NCI-H2107 treated with DMSO at 0.1 percent for 48 hours (cell line): Measurements from ENCODE around the gene HINT3.
"Not testable (repeated sequence)": the region's sequence is repeated elsewhere in the genome, so short reads cannot be mapped to it uniquely, and the experiment has no call there.

Experiments used
- DNase-seq: peaks from one replicate; lab custom pipeline; 2025; ENCODE audit not compliant: unreplicated experiment; lab: John Stamatoyannopoulos, UW

The HINT3 gene

DNA sequence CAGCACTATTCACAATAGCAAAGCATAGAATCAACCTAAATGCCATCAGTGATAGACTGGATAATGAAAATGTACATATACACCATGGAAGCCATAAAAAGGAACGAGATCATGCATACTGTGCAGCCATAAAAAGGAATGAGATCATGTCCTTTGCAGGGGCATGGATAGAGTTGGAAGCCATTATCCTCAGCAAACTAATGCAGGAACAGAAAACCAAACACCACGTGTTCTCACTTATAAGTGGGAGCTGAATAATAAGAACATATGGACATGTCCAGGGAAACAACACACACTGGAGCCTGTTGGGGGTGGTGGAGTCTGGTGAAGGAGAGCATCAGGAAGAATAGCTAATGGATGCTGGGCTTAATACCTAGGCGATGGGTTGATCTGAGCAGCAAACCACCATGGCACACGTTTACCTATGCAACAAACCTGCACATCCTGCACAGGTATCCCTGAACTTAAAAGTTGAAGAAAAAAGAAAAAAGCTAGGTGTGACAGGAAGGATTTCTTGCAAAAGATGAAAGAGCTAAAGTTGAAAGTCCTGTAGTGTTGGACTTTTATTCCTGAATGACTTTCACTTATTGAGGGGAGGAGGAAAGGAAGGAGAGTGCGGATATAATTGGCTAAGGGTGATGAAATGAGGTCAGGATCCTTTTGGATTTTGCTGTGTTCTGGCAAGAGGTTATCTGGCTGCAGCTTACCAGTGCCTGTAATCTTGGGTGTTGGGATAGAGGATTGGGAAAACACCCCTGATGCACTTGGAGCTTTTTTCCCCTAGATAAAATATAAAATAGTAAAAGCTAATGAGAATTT lies 38.3 kb downstream of the HINT3 start:
- no peak for DNase-seq

DNA sequence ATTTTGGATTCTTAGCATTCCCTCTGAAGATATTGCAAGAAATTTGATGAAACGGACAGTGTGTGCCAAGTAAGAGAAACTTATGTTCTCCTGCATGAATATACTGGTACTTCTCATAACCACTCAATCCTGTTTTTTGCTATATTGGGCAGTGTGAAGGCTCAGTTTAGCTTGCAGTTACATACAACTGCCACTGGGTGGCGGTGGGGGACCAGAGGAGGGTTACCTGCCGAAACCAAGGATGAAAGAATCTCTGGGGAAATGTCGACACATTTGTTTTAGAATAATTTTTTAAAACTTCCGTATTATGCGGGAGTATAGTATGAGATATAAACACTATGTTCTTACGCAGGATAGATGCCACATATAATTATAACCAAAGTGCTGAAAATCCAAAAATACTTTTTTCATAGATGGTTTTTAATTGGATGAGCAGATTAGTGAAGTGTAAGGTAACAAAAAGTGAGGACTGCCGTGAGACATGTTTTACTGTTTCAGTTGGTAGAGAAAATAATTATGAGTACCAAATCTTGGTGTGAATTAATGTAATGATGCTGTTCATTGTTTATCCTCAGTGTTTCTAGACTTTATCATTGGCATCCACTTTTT lies 39.5 kb downstream of the HINT3 start:
- DNase-seq = peak; percentile 59

DNA sequence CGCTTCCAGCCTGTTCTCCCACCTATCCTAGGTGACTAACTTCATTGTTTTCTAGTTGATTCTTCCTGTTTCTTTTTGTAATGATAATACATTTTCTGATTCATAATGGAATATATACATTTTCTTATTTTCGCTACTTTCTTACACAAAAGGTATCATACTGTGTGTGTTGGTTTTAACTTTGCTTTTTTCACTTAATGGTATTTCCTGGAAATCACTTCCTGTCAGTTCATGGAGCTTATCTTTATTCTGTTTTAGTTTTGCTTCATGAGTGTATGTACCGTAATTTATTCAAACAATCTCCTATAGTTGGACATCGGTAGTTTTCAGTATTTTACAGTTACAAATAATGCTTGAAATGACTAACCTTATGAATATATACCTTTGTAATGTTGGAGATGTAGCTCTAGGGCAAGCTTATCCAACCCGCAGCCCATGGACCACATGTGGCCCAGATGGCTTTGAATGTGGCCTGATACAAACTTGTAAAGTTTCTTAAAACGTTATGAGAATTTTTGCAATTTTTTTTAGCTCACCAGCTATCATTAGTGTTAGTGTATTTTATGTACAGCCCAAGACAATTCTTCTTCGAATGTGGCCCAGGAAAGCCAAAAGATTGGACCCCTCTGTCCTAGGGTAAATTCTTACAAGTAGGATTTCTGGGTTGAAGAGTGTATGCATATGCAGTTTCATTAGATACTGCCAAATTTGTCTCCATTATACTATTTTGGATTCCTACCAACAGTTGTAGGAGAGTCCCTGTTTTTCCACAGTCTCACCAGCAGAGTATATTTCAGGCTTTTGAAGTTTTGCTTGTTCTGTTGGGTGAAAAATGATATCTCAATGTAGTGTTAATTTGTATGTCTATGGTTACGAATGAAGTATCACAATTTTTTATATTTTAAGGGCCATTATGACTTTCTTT lies 46.4 kb downstream of the HINT3 start:
- DNase-seq = no peak

DNA sequence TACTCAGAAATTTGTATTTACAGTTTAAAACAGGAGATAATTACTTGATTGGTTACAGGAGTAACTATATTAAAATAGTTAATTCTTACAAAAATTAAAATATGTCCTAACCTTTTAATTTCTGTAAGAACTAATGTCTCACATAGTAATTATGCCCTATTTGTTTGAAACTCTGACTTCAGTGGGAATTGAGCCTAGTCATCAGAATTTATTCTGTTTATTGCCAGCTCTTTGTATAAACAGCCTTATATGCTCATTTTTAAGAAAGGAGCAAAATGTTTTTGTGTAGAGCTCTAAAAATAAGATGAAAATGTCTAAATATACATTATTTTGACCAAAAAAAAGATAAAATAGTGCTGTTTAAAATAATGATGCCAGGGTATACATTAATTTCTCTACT lies 51.2 kb downstream of the HINT3 start:
- DNase-seq = no peak

DNA sequence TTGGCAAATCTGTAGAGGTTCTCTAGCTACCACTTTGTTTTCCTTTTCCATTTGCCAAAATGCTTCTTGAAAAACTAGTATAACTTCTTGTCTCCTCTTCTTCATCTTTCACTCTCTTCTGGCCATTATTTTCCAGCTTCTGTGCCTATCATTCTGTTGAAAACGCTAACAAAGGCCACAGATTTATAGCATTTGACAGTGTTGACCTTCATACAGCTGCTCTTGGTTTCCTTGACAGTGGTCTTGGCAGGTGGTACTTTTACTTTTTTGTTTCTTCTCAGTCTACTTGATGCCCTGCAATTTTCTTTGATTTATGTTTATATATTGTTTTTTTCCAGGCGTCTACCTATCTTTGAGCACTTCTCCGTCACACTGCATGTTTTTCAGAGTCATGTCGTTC lies 53.5 kb downstream of the HINT3 start:
- DNase-seq = no peak

DNA sequence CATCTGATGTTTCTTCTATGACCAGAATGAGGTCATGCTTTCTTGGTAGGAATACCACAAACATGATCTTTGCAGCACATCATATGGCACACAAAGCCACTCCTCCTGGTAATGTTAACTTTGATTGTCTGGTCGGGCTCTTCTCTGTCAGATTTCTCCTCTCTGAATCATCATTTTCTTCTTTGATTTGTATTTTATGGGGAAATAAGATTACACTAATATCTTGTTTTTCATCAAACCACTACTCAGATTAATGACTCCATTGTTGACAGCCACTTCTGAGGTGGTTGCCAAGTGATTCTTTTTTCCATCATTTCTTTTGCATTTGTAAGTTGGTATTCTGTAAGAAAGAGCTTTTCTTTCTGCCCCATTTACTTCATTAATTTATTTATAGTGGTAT lies 59.3 kb downstream of the HINT3 start:
- DNase-seq = no peak

DNA sequence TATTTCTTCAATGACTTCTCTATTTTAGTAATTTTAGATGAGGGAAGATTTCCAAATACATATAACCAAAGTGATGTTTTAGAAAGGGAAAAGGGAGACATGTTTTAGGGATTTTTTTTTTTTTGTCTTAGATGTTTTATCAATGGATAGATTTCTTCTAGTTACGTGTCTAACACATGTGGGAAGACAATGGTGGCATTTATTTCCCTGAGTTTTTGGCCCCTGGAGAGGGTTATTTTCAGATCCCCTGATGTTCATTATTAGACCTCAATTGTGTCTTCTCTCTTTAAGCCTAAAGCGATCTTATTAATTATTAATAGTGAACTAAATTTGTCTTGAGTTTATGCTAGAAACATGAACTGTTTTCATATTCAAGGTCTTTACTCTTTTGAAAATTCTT lies 60.0 kb downstream of the HINT3 start:
- no peak for DNase-seq

DNA sequence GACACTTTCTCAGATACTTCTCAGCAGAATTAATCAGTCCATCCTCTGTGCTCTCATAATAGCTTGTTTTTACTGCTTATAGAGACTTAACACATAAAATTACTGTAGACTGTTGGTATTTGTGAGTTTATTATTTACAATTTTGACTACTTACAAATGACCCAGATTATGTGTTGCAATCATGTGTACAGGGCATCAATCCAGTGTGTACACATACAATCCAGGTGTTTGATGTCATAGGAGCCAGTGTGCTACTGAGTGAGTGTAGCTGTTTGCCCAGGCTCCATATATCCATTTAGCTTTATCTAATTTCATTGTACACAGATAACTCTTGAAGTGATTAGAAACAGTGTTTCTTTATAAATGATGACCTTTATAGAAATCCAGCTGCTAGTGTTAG lies 61.1 kb downstream of the HINT3 start:
- DNase-seq = no peak

DNA sequence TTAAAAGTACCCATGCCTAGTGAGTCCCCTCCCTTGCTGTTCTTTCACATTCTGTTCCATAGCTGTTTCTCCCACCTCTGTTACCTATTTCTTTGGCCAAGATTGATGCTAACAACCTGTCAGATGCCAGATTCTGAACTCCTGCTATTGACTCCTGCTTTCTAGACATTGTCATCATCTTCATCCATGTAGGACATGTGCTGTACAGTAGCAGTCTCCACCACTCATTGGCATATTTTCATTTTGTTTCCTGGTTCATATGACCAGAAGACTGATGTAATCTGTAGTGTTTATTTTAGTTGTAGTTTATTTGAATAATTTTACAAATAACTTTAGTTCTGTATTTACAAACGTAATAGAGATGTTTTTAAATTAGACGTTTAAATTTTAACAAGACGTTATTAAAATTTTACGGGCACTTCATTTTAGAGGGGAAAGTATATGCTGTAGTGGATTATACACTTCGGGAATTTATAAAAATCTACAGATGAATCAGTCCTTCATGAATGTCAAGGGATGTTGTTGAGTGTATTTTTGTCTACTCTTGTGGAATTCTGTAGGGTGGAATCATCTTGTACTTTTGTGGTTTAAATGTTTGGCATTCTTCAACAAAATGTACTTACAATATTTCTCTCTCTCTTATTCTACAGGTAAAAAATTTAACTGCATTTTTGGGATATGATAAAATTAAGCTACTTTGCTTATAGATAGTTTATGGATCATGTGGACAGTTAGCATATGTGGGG lies 63.9 kb downstream of the HINT3 start:
- no peak for DNase-seq

DNA sequence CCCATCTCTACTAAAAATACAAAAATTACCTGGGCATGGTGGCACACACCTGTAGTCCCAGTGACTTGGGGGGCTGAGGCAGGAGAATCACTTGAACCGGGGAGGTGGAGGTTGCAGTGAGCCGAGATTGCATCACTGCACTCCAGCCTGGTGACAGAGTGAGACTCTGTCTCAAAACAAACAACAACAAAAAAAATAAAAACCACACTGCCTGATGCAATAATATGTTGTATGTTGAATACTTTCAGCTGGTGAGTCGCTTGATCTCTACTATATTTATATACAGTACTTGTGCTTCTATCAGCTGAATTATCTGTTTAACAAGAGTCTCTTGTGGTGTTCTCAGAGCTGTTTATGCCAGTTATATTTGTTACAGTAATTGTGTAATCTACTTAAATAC lies 66.9 kb downstream of the HINT3 start:
- not testable (repeated sequence) for DNase-seq

DNA sequence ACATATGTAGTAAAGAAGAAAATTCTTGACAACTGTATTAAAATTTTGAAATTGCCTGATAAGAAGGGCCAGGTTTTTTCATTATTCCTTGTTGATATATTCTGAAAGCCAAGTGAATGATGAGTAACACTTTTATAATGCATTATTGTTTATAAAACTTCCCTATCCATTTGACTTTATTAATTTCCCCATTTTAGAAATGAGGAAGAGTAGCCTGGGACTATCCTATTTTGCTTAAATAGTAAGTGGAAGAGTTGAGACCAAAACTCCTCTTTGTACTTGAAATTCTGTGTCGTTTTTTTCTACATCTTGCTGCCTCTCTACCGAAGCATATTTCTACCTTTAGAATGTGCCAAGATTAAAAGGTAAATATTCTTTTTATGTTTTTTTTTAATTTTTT lies 69.4 kb downstream of the HINT3 start:
- DNase-seq = no peak

DNA sequence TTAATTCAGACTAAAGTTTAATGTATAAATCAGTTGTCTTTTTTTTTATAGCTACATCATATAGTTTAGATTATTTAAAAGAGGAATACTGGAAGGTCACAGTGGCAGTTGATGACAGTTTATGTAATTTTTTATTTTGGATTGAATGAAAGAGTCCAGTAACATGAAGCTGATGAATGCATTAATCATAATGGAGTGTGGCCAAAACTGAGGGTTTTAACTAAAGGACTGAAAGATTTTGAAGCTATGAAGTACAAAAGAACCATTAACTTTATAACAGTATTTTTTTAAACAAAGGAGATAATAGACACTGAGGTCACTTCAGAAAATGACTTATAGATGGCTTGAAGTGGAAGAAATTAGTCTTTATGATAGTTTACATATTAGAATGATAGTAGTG lies 71.0 kb downstream of the HINT3 start:
- no peak for DNase-seq
